NT2/D1 (cell line): ENCODE measurements around the gene RHOBTB1.
A peak's percentile ranks its signal among the peaks of the same experiment; 100 is the strongest.

ENCODE experiments used
- DNase-seq: peaks from one replicate; pipeline ENCODE4 v3.0.0-alpha.2; 2011; ENCODE audit warnings: low read depth, low spot score
- H3K27me3 ChIP-seq: 2 replicates; pipeline ENCODE4 v1.6.0; 2011; ENCODE audit warnings: mild to moderate bottlenecking; ENCODE audit not compliant: insufficient read length, insufficient read depth
- H3K36me3 ChIP-seq: 2 replicates; pipeline ENCODE4 v1.6.1; 2011; ENCODE audit warnings: mild to moderate bottlenecking, low read length, mixed read lengths; ENCODE audit not compliant: insufficient read depth, insufficient read length
- H3K4me1 ChIP-seq: 2 replicates; pipeline ENCODE4 v1.5.1; 2011; ENCODE audit not compliant: insufficient read depth, insufficient read length
- H3K4me3 ChIP-seq: 2 replicates; pipeline ENCODE4 v1.5.1; 2011; ENCODE audit warnings: low read depth; ENCODE audit not compliant: insufficient read length
- H3K9ac ChIP-seq: 2 replicates; pipeline ENCODE4 v1.6.0; 2011; ENCODE audit warnings: low read depth; ENCODE audit not compliant: insufficient read length
- H3K9me3 ChIP-seq: 2 replicates; pipeline ENCODE4 v1.5.1; 2011; ENCODE audit warnings: mild to moderate bottlenecking, low read length; ENCODE audit not compliant: insufficient read depth
- SUZ12 ChIP-seq: IDR thresholded peaks from 2 replicates; pipeline ENCODE4 v1.6.1; 2011; ENCODE audit not compliant: insufficient read length, insufficient read depth; ENCODE audit errors: extremely low read depth
- YY1 ChIP-seq: IDR thresholded peaks from 2 replicates; pipeline ENCODE4 v1.6.1; 2011; ENCODE audit not compliant: insufficient read length, insufficient read depth
- ZNF274 ChIP-seq: IDR thresholded peaks from 2 replicates; pipeline ENCODE4 v1.6.1; 2011; ENCODE audit warnings: mild to moderate bottlenecking, low read depth, low read length

RHOBTB1 gene

DNA sequence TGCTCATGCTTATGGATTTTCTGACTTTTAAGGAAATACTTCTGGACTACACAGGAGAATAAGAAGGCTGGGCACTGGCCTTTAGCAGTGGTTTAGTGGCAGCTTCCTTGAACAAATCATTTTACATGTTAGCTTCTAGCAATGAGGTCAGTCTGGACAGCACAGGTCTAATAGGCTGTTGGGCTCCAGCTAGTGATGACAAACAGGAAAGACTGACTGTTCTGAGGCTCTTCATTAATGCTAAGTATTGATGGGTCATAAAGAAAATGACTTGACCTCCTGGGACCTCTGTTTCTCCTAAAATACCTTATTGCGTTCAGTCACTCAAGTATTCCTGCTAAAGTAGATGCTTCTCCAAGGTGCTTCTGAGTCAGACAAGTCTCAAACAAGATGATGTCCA, 4.9 kb upstream of the RHOBTB1 start:
- peaks cover 9% of the 10 kb centered on the region for H3K27me3 ChIP-seq
- TF ChIP-seq ZNF274, result no peak
- TF ChIP-seq SUZ12, result no peak
- TF ChIP-seq YY1, result no peak
- no peaks in the 10 kb centered on the region for H3K9me3 ChIP-seq
- H3K36me3 ChIP-seq, result no peaks in the 10 kb centered on the region
- no peak overlapping the region for H3K9ac ChIP-seq
- no peak overlapping the region for H3K4me3 ChIP-seq
- no peaks in the 10 kb centered on the region for H3K4me1 ChIP-seq
- no peak for DNase-seq

DNA sequence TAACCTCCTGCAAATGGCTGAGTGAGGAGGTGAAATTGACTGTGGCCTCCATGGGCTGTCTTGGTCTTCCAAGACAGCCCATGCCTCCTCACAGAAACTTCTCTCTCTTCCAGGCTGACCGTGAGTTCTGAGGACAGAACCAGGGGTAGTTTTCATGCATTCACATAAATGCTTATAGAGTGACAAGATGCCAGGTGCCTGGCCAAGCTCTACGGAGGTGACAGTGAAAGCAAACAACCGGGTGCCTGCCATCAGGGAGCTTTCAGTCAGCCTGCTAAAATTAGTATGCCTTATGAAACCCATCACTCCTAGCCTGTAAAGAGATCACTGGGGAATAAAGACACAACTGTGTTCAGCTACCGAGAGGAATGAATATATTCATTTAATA, 919 bp upstream of the RHOBTB1 start:
- Histone ChIP-seq H3K9ac (peak overlapping the region; percentile 79), H3K36me3 (no peaks in the 10 kb centered on the region), H3K9me3 (no peaks in the 10 kb centered on the region), H3K4me1 (no peaks in the 10 kb centered on the region), H3K27me3 (peaks cover 9% of the 10 kb centered on the region), H3K4me3 (peak overlapping the region; percentile 70)
- no peak for TF ChIP-seq SUZ12
- no peak for TF ChIP-seq ZNF274
- TF ChIP-seq YY1, result no peak
- no peak for DNase-seq

DNA sequence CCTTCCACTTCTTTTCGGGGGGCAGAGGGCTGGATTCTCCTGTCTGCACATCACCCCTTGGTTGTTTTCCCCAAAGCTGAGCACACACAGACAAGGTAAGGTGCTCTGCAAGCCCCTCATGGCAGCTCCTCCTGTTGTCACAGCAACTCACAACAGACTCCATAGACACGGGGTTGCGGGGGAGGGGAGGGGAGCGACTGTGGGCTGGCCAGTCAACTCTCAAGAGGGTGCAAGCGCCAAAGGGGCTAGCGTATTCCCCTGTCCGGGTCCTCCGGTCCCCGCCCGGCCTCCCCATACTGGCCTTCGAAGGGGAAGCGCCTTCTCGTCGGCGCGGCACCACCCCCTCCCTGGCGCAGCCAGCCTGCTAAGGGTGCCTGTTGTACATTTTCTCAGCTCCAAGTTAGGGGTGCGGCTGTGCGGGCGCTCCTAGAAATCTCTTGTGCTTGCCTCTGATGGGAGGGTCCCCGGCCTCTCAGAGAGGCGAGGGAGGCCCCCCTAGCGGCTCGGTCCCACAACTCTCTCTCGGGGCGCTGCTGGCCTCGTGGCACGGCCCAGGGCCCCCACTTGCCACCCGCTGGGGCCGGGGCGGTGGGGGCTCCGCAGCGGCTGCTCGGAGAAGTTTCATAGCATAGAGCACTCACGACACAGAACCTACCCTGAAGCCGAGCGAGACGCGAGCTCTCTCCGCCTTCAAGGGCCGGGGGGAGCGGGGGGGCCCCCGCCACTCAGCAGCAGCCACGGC, 498 bp downstream of the RHOBTB1 start:
- H3K9me3 ChIP-seq, result no peaks in the 10 kb centered on the region
- H3K4me1 ChIP-seq, result no peaks in the 10 kb centered on the region
- no peak for TF ChIP-seq YY1
- no peak for TF ChIP-seq SUZ12
- no peak for TF ChIP-seq ZNF274
- no peaks in the 10 kb centered on the region for H3K36me3 ChIP-seq
- DNase-seq, result peak; percentile 46
- peak overlapping the region; percentile 70 for H3K4me3 ChIP-seq
- peak overlapping the region; percentile 79 for H3K9ac ChIP-seq
- peaks cover 9% of the 10 kb centered on the region for H3K27me3 ChIP-seq

- no peak for DNase-seq
- no peak for TF ChIP-seq SUZ12
- no peak for TF ChIP-seq ZNF274
- no peak for TF ChIP-seq YY1
- Histone ChIP-seq H3K4me3 (peak overlapping the region; percentile 70), H3K27me3 (peaks cover 9% of the 10 kb centered on the region), H3K9ac (peak overlapping the region; percentile 79), H3K36me3 (no peaks in the 10 kb centered on the region), H3K4me1 (no peaks in the 10 kb centered on the region), H3K9me3 (no peaks in the 10 kb centered on the region)
Measured at GRCh38 chr10:60942788-60943315, 1.1 kb downstream of the RHOBTB1 start.

GRCh38 chr10:60942134-60942787, 1.7 kb downstream of the RHOBTB1 start:
- Histone ChIP-seq H3K27me3 (peaks cover 9% of the 10 kb centered on the region), H3K4me3 (no peak overlapping the region), H3K36me3 (no peaks in the 10 kb centered on the region), H3K4me1 (no peaks in the 10 kb centered on the region), H3K9ac (no peak overlapping the region), H3K9me3 (no peaks in the 10 kb centered on the region)
- TF ChIP-seq YY1 (no peak), SUZ12 (no peak), ZNF274 (no peak)
- no peak for DNase-seq

DNA sequence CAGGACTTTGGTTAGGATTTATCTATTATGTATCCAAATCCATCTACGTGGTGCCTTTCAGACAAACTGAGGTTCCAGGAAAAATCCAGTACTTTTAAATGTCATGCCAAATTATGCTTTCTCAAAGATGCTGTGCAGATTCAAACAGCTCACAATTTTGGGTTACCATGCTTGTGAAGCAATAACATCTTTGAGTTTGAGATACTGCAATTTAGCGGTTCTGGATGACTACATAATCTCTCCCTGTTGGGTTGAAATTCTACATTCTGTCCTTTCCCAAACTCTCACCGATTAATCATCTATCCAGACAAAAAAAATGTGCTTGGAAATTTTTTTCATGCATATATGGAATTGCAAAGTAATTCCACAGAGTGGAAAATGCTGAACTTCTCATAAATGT, 3.5 kb downstream of the RHOBTB1 start:
- DNase-seq, result no peak
- TF ChIP-seq SUZ12, result no peak
- no peak for TF ChIP-seq YY1
- no peak for TF ChIP-seq ZNF274
- Histone ChIP-seq H3K4me1 (no peaks in the 10 kb centered on the region), H3K36me3 (no peaks in the 10 kb centered on the region), H3K4me3 (no peak overlapping the region), H3K27me3 (peaks cover 7% of the 10 kb centered on the region), H3K9me3 (no peaks in the 10 kb centered on the region), H3K9ac (no peak overlapping the region)
